ENCODE data around the gene GPR61. TPM values are rescaled to one million over a fixed set of nuclear protein-coding genes. Genes with fewer than 3 reads are reported as not detected.
A peak's percentile ranks its signal among the peaks of the same experiment; 100 is the strongest.

The GPR61 gene
- total and polyA plus RNA-seq, 7 donors = 0.10 to 1.4 (median 0.18) TPM; not detected in 4

DNA sequence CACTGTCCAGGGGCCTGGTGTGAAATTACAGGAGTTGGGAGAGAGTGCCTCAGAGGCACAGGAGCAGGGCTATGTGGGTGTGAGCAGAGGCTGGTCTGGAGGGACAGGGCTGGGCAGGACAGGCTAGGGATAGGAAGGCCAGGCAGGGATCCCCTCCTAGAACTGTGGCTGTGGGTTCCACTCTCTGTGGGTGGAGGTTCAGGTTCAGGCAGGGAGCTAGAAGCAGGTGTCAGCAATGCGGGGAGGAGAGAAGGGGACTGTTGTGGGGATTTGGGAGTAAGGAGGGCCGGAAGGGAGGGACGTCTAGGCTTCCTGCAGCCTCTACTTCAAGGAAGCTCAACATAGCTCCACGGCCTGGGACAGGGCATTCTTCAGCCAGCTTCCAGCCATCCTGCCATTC is 8.3 kb upstream of the GPR61 start:
- H3K27me3 ChIP-seq (ENCODE audit: insufficient read depth in 3 of 3, low read length in 2 of 3) = no peaks in the 10 kb centered on the region
- H3K4me1 ChIP-seq = peaks cover 56% of the 10 kb centered on the region
- H3K36me3 ChIP-seq (ENCODE audit: insufficient read depth in 1 of 2, low read depth in 1 of 2) = no peaks in the 10 kb centered on the region
- TF ChIP-seq, protein P1, sequence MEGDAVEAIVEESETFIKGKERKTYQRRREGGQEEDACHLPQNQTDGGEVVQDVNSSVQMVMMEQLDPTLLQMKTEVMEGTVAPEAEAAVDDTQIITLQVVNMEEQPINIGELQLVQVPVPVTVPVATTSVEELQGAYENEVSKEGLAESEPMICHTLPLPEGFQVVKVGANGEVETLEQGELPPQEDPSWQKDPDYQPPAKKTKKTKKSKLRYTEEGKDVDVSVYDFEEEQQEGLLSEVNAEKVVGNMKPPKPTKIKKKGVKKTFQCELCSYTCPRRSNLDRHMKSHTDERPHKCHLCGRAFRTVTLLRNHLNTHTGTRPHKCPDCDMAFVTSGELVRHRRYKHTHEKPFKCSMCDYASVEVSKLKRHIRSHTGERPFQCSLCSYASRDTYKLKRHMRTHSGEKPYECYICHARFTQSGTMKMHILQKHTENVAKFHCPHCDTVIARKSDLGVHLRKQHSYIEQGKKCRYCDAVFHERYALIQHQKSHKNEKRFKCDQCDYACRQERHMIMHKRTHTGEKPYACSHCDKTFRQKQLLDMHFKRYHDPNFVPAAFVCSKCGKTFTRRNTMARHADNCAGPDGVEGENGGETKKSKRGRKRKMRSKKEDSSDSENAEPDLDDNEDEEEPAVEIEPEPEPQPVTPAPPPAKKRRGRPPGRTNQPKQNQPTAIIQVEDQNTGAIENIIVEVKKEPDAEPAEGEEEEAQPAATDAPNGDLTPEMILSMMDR (IDR thresholded peaks at IDR 0.05) = no peak
- peak overlapping the region; percentile 83 for H3K27ac ChIP-seq
- ATAC-seq (no peak), DNase-seq (no peak)
- intact Hi-C loops (cut with DNase I) = loop anchor here in 1 of 2 donors (2.0 kb wide), 1 partner anchor 35 kb away; no protein-coding TSS in a partner anchor
- no peaks in the 10 kb centered on the region for H3K9me3 ChIP-seq
- 34 to 76% (median 38%) methylated on average over 4 of the region's 4 CpGs for WGBS, 3 donors
- H3K4me3 ChIP-seq = no peak overlapping the region

DNA sequence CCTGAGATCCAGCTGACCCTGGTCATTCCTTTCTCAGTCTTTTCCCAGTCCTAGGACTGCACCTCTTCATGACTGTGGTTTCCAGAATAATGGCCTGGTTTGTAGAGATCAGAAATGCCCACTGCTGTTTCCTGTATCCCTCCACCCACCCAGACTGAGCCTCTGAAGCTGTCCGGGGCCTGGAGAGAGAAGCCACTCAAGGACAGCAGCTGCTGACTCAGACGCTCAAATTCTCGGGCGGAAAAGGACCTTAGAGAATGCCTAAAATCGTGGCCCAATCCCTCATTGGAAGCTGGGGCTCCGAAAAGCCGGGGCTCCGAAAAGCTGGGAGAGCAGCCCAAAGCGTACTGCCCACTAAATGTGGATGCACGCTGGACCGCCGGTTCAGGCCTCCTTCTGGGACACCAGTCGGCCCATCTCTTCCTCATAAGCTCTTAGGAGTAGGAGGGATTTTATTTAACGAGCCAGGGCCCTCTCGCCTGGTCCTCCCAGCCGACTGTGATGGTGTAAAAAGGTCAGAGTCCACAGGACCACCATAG is 7.8 kb upstream of the GPR61 start:
- intact Hi-C loops (cut with DNase I) = loop anchor here (1.0 to 2.0 kb wide), 4 partner anchors 34 to 255 kb away; partner anchors contain the start of gene CYB561D1 (in 1 of the 2)
- peaks cover 61% of the 10 kb centered on the region for H3K4me1 ChIP-seq
- H3K4me3 ChIP-seq = peak overlapping the region; percentile 33
- ATAC-seq (no peak), DNase-seq (no peak)
- peak overlapping the region; percentile 83 for H3K27ac ChIP-seq
- no peaks in the 10 kb centered on the region for H3K27me3 ChIP-seq (ENCODE audit: insufficient read depth in 3 of 3, low read length in 2 of 3)
- H3K36me3 ChIP-seq (ENCODE audit: insufficient read depth in 1 of 2, low read depth in 1 of 2) = no peaks in the 10 kb centered on the region
- TF ChIP-seq, protein P1 (IDR thresholded peaks at IDR 0.05) = no peak
- 17 to 34% (median 18%) methylated on average over 16 of the region's 16 CpGs for WGBS, 3 donors
- H3K9me3 ChIP-seq = no peaks in the 10 kb centered on the region

DNA sequence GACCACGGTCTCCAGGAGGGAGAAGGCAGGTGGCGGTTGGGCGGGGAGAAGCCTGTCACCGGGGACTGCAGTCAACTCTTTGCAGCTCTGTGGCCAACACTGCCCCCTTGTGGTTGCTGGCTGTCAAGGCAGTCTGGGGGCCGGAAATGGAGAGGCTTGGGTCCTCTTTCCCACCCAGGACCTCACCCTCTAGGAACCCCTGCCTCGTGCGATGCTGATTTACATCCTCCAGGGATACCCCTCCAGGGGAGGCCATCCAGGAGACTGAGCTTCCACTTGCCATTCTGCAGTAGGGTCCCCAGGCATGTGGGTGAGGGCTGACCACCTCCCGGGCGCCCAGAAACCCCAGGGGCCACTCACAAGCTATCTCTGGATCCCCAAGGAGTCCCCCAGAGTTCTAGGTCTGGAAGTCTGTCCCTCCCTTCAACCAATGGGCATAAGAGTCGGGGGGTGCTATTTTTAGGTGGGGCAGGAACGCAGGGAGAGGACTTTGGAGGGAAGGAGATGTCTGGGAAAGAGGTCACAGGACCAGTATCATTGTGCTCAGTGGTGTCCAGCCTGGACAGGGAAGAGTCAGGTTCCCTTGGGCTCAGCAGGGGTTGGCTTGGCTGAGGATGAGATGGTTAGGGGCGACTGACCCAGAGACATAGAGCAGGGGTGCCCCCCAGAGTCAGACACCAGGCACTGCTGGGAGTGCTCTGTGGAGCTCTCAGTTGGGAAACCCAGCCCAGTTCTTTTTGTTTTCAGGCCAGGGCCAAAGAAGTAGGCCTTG is 7.1 kb upstream of the GPR61 start:
- peaks cover 63% of the 10 kb centered on the region for H3K4me1 ChIP-seq
- TF ChIP-seq, protein P1 (IDR thresholded peaks at IDR 0.05) = peak; percentile 98
- WGBS, 3 donors = 8 to 11% (median 10%) methylated on average over 11 to 12 of the region's 12 CpGs
- no peaks in the 10 kb centered on the region for H3K36me3 ChIP-seq (ENCODE audit: insufficient read depth in 1 of 2, low read depth in 1 of 2)
- intact Hi-C loops (cut with DNase I) = loop anchor here in 1 of 2 donors (1.0 to 2.0 kb wide), 3 partner anchors 34 to 256 kb away; partner anchors contain the start of gene CYB561D1
- peak; percentile 85 to 92 for DNase-seq
- H3K4me3 ChIP-seq = peak overlapping the region; percentile 33
- H3K9me3 ChIP-seq = no peaks in the 10 kb centered on the region
- peak overlapping the region; percentile 83 for H3K27ac ChIP-seq
- no peaks in the 10 kb centered on the region for H3K27me3 ChIP-seq (ENCODE audit: insufficient read depth in 3 of 3, low read length in 2 of 3)
- peak; percentile 74 to 77 (median 76) for ATAC-seq

DNA sequence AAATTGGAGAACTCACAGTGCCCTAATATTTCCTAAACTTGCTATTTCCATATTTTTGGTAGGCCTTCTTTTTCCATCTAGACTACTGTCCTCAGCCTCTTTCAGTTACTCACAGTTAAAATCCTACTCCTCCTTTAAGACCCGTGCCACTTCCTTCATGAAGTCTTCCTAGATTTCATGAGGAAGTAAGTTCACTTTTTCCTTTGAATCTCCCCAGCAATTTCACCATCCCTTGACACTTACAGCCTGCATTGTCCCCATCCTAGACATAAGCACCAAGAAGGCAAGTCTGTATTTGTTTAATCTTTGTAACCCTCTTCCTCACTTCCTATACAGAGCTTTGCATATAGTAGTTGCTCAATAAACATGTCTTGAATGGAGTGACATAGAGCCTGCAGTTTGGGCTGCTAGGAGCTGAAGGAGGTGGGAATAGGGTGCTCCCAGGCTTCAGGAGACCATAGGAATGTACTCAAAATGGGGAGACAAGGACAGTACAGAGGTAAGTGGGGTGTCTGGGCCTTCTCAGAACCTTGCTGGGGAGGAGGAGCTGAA is 5.3 kb upstream of the GPR61 start:
- H3K36me3 ChIP-seq (ENCODE audit: insufficient read depth in 1 of 2, low read depth in 1 of 2) = no peaks in the 10 kb centered on the region
- ATAC-seq = no peak
- no peaks in the 10 kb centered on the region for H3K9me3 ChIP-seq
- no peak for DNase-seq
- peak overlapping the region; percentile 85 for H3K27ac ChIP-seq
- intact Hi-C loops (cut with DNase I) = no loop called here
- no peaks in the 10 kb centered on the region for H3K27me3 ChIP-seq (ENCODE audit: insufficient read depth in 3 of 3, low read length in 2 of 3)
- H3K4me1 ChIP-seq = peaks cover 63% of the 10 kb centered on the region
- 70 to 87% (median 84%) methylated on average over 1 of the region's 1 CpG for WGBS, 3 donors
- no peak overlapping the region for H3K4me3 ChIP-seq
- TF ChIP-seq, protein P1 (IDR thresholded peaks at IDR 0.05) = no peak
